ENCODE data around the gene UBE4A.
A peak's percentile ranks its signal among the peaks of the same experiment; 100 is the strongest.

UBE4A gene

DNA sequence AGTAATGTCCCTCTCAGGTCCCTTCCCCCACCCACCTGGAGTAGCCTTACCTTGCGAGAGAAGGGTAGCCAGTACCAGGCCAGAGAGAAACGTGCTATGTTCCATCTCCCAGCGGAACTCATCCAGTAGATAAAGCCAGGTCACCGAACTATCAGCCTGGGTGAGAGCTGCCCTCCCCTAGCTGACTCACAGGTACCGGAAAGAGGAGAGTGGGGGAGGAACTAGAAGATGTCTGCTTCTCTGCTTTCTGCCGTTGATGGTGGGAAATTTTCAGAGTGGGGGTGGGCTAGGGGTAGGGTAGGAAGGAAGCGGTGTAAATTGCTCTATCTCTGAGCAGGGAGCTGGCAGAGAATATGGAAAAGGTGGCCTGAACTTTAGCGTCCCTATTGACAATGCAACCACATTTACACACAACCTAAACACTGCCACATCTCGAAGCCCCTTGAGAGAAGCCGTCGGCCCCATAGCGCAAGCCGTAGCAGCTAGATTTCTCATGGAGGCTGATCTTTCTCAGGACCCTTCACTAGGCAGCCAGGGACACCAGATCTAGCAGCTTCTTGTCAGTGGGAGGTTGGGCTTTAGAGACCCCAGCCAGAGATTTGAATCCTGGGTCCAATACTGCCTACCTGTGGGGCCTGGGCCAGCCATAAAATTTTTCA is 16.8 kb upstream of the UBE4A start, which contains the start of gene CD3D:
Gene CD3D (minus strand): TSS at position 203 of the 659 bp plus-strand sequence. CDS start 98 bp downstream, at position 105.
- DNase-seq, result peak; percentile 80

DNA sequence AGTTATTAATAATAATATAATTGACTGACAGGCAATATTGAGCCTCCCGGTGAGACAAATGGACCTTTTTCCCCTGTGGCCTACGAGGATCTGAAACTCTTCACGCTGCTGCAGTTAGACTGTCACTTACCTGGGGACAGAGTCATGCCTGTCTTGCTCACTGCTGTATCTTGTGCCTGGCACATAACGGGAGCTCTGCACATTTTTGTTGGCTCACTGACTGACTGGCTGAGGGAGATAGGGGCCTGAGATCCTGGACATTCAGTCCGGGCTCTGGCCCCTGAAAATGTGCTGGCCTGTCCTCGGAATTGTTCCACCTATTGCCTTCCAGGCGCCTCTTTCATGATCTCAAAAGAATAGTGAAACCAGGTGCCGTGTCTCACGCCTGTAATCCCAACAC is 16.2 kb upstream of the UBE4A start:
- peak; percentile 48 for DNase-seq

DNA sequence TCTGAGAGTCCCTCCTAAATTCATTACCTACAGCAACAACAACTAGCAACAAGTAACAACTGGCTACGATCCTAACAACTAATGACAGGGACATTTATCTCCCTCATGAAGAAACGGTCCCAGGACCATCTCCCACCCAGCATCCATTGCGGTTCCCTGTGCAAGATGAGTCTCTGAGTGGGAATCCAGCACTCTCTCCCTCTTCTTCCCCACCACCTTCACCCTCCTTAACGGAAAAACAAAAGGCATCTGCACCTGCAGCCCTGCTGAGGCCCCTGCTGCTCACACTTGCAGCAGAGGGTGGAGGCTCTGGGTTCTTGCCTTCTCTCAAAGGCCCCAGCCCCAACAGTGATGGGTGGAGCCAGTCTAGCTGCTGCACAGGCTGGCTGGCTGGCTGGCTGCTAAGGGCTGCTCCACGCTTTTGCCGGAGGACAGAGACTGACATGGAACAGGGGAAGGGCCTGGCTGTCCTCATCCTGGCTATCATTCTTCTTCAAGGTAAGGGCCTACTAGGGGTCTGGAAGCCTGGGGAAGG is 15.4 kb upstream of the UBE4A start, which contains the start of gene CD3G:
Gene CD3G (plus strand): TSS at position 364 of the 535 bp plus-strand sequence. CDS start 80 bp downstream, at position 444.
- peak; percentile 88 for DNase-seq

DNA sequence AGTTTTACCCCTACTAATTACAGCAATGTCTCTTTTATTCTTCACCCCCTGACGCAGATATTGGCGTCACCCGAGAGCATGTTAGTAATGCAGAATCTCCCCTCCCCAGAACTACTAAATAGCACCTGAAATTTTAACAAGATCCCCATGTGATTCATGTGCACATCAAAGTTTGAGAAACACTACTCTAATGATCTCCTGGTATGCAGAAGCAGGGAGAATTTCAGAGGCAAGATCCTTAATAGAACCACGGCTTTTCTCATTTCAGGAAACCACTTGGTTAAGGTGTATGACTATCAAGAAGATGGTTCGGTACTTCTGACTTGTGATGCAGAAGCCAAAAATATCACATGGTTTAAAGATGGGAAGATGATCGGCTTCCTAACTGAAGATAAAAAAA is 9.9 kb upstream of the UBE4A start:
- DNase-seq, result no peak

DNA sequence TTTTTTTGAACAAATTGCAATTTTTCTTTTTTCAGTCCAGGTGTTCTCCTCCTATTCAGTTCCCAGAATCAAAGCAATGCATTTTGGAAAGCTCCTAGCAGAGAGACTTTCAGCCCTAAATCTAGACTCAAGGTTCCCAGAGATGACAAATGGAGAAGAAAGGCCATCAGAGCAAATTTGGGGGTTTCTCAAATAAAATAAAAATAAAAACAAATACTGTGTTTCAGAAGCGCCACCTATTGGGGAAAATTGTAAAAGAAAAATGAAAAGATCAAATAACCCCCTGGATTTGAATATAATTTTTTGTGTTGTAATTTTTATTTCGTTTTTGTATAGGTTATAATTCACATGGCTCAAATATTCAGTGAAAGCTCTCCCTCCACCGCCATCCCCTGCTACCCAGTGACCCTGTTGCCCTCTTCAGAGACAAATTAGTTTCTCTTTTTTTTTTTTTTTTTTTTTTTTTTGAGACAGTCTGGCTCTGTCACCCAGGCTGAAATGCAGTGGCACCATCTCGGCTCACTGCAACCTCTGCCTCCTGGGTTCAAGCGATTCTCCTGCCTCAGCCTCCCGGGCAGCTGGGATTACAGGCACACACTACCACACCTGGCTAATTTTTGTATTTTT is 6.2 kb upstream of the UBE4A start:
- no peak for DNase-seq

DNA sequence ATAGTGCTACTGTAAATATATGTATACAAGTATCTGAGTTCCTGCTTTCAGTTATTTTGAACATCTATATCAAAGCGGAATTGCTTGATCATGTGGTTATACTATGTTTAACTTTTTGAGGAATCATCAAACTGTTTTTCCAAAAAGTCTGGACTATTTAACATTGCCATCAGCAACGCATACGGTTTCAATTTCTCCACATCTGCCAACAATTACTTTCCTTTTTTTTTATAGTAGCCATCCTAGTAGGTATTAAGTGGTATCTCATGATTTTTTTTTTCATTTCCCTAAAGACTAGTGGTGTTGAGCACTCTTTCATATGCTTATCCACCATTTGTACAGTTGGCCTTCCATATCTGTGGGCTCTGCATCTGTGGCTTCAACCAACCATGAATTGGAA is 1.3 kb upstream of the UBE4A start:
- DNase-seq, result no peak

DNA sequence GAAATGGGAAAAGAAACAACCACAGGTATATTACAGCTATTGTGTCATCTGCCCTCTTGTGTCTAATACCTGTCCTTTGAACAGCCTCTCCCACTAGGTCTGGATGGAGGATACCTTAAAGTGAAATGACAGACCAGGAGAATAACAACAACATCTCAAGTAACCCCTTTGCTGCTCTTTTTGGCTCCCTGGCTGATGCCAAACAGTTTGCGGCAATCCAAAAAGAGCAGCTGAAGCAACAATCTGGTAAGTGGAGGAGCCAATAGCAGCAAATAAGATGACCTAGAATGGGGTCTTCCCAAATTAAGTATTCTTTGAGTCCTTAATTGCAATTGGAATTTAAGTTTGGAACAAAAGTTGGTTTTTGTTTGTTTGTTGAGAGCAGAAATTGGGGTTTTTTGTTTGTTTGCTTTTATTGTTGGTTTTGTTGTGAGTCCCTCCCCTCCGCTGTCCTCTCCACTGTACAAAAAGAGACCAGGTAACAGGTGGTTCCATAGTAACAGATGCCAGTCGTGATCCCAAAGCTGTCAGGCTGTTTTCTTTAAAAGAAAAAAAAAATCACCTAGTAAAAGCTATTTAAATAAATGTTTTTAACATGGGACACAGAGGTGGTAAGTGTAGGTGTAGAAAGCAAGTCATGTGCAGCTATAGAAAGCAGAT is 5.7 kb downstream of the UBE4A start:
- DNase-seq, result no peak

DNA sequence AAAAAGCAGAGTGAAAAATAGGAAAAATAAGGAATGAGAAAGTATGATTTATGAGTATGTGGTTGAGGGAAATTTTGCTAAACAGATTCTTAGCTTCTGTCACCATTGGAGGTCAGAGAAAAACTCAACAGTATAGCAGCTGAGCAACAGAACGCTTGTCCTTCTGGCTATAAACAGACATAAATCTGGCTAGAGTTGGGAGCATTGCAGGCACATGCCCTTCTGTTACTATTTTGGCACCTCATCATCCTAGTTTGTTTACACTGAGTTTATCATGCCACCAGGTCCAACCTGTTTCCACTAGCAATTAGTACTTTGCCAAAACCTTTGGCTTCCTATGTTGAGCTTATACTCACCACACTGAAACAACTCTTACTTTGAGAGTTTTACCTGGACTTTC is 6.9 kb downstream of the UBE4A start:
- DNase-seq, result no peak

DNA sequence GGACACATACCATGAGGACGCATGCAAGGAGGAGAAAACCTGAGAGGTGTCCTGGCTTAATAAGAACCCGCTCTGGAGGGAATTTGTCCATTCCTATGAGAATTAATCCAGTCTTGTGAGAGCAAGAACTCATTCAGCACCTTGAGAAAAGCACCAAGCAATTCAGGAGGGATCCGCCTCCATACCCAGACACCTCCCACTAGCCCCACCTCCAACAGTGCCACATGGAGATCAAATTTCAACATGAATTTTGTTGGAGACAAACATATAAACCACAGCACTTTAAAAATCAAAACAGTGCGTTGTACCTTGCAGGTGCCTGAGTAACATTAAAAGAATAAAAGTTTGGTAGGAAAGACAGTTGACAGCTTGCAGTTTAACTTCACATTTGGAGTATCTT is 11.4 kb downstream of the UBE4A start:
- DNase-seq, result no peak

DNA sequence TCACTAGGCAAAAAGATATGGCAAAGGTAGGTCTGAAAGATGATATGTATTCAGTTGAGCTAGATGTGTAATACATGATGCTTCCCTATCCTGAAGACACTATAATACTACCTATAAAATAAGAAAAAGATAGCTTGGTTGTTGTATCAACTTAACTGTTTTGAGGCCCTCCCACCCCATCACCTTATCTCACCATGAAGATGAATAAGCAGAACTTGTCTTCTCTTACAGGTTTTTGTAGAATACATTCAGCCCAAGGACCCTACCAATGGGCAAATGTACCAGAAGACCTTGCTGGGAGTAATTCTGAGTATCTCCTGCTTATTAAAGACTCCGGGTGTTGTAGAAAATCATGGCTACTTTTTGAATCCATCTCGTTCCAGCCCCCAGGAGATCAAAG is 13.9 kb downstream of the UBE4A start:
- DNase-seq, result no peak

DNA sequence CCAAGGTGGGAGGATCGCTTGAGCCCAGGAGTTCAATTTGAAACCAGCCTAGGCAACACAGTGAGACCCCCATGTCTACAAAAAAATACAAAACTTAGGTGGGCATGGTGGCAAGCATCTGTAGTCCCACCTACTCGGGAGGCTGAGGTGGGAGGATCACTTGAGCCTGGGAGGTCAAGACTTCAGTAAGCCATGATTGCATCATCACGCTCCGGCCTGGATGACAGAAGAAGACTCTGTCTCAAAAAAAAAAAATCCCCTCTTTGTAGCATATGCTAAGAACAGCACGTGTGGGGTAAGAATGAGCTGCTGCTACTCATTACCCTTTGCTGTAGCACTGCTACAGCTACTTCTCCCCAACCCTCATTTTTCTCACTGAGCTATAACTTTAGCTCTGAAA is 14.5 kb downstream of the UBE4A start:
- DNase-seq, result no peak

DNA sequence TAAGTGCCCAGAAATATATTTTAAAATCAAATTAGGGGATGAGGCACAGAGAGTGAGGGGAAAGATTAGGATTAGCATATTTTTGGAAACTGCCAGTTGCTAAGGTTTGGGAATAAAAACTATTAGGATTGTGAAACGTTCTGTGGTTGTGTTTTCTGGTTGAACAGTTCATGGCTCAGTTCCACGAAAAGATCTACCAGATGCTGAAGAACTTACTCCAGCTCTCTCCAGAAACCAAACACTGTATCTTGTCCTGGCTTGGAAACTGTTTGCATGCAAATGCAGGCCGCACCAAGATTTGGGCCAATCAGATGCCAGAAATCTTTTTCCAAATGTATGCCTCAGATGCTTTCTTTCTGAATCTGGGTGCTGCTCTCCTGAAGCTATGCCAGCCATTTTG is 15.3 kb downstream of the UBE4A start:
- DNase-seq, result no peak

DNA sequence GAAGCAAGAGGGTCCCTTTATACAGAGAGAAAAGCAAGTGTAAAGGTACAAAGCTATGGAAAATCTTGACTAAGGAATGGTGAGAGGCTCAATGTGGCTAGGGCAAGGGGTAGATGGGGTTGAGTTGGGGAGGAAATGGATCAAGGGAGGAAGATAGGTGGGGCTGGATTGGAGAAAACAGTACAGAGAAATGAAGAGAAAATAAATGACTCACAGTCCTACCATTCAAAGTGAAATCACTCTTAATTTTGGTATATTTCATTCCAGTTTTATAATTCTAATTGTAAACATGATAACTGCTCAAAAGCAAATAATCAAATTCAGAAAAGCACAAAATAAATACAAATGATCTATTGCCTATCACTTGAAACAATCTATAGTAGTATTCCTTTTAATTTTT is 16.6 kb downstream of the UBE4A start:
- DNase-seq, result no peak

DNA sequence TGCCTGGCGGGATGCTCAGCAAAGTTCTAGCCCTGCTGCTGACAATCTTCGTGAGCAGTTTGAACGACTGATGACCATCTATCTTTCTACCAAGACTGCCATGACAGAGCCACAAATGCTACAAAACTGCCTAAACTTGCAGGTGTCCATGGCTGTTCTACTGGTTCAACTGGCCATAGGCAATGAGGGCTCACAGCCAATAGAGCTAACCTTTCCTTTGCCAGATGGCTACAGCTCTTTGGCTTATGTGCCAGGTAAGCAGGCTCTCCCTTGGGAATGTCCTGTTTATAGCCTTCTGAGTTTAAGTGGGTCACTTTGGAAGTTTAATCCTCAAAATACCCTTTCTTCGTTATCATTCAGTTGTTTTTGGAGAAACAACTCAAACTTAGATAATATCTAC is 20.1 kb downstream of the UBE4A start:
- no peak for DNase-seq

DNA sequence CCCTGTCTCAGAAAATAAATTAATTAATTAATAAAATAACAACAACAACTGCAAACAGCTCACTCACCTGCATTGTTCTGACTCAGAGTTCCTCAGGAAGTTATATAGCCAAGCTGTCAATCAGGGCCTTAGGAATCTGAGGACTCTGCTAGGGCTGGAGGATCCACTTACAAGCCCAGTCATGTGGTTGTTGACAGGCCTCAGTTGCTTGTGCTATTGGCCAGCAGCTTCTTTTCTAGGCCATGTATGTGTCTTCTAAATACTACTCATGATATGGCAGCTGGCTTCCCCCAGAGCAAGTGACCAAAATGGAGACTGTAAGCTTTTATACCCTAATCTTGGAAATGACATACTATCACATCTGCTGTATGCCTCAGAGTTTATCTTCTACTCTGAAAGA is 21.2 kb downstream of the UBE4A start:
- DNase-seq, result no peak

DNA sequence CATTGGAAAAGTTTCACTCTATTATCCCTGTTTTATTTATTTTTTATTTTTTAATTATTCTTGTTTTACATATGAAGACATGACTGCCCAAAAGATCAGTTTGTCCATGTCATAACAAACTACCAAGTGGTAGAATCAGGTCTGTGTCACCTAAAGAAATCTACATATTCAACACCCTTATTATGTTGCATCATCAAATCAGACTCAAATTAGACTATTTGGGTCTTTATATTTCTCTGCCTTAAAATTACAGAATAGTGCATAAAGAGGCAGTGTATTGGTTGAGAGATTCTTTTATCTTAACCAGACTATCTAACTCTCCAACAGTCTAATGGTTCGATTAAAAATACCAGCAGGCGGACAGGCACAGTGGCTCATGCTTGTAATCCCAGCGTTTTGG is 23.6 kb downstream of the UBE4A start:
- DNase-seq, result no peak

DNA sequence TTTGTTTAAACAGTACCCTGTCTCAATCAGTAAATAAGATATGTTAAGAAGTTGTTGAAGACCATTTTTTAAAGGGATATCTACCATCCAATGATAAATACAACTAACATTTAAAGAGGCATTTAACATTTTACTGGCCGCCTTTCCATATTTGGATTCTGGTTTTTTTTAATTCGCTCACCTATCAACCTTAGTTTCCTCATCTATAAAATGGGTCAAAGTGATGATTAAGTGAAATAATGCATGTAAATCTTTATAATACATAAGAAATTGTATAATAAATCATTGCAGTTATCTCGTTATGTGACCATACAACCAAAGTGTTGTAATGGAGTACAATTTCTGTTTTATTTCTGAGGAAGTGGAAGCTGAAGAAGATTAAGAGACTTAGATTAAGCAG is 24.3 kb downstream of the UBE4A start:
- DNase-seq, result no peak

DNA sequence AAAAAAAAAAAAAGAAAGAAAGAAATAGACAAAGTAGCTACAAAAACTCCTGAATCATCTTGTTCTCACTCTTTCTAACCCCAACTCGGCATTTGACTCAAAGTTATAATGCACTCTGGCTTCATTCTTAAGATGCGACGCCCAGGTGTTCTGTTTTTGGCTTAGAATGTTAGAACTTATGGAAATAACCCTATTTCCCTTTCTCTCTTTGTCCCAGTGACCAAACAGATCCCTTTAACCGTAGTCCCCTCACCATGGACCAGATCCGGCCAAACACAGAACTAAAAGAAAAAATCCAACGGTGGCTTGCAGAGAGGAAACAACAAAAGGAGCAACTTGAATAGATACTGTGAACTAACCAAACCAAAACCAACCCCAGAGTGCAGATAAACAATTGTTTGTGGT is 36.7 kb downstream of the UBE4A start:
- no peak for DNase-seq

DNA sequence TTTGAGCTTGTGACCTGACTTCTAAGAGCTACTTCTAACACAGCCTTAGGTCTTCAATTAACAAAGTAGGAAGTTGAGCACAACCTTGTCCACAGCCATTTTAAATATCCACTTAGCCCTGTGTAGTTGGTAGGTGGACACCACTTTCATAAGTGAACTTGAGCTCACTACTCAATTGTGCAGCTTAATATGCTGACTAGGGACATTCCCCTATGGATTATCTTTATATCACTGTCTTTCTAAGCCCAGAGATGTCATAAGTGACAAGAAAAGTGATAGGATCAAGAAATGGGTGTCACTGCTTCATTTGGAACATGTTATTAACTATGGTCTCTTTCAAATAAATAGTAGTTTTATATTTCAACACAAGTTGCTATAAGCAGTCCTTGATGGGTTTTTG is 38.0 kb downstream of the UBE4A start:
- no peak for DNase-seq

DNA sequence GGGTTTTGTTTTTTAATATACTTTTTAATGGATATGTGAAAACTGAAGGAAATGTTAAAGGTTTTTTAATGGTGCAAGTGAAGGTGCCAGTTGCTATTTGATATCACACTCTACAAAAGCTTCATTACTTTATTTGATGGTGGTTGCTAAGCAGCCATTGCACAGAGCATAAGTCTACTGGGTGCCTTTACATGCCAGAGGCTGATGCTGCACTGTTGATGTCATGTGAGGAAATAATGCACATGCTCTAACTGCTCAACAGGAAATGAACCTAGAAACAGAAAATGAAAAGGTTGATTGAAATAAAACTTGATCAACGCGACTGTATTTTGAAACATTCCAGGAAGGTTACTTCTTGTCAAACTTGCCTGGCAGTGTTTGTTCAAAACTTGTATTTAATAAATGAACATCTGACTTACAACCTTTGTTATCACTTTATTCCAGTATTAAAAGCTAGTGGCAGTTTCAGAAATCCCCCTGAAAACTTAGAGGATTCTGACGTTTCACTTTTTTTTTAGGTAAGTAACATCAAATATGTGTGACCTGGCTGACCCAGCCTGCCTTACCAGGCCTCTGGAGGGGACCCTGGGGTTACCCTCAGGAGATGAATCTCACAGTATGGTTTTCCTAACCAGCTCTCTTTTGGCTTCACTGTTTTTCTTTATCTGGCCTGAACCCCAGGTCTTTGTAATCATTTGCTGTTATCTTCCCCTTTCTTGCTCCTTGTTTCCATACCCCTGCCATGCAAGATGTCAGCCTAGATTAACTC is 39.6 kb downstream of the UBE4A start:
- DNase-seq, result peak; percentile 54

DNA sequence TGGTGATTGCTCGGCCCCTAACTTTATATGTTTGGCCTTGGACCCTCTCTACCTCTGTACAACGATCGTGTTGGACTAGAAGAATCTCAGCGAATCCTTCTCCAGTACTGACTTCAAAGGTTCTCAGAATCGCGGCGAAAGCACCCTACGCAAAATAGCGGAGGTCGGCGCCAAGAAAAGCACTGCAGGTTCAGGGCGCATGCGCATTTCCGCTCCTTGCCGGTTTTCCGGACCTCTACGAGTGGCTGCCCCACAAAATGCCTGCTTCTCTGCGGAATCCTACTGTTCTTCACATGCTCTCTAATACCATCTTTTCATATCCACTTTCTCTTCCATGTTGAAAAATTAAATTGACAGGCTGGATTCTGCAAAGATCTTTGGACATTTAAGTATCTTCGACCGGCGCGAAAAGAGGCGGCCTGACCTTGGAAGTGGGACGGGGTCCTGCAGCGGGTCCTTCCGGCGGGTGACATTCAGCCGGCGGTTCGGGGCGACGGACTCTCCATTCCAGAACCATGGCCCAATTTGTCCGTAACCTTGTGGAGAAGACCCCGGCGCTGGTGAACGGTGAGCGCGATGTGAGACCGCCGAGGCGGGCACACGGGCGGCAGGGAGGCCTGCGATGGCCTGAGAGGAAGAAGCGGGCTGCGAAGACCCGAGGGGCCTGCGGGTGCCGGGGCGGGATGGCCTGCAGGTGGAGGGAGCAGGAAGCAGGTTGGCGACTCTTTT is 41.9 kb downstream of the UBE4A start, which contains the start of gene ATP5MG:
Gene ATP5MG (plus strand): TSS at position 456 of the 729 bp plus-strand sequence. CDS start 60 bp downstream, at position 516.
- peak; percentile 94 for DNase-seq

DNA sequence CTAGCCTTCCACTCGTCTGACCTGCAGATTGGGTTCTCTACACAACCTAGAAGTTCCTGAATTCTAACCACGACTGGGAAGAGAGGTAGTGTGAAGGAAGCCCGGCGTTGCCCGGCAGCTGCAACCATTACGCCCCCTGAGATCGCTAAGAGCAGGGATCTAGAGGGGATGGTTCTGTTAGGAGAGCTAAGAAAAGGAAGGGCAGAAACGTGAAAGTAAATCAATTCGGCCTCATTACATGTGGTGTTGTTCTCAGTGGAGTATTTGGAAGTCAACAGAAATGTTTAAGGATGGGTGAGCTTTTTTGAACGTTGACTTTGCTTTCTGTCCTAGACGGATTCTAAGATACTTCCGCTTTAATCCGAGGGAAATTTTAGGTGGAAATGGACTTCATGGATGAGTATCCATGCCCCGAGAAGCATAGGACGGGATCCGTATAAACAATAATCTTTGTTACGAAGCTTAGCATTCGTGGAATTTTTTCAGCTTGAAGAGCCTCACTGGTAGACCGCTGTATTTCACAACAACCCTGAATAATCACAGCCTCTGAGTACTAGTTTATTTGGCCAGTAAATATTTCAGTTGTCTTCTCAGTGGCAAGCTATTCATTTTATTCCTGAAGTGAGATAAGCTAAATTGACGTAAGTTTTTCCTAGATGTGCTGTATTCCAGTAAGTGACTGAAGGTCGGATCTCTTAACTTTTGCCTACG is 42.6 kb downstream of the UBE4A start:
- no peak for DNase-seq
